Measurements from ENCODE around the gene CCNI2. TPM values are rescaled to one million over a fixed set of nuclear protein-coding genes. Genes with fewer than 3 reads are reported as not detected.

CCNI2 gene
- total and polyA plus RNA-seq, 9 of the 15 experiments (the other 6 are each of a cell fraction or from before 2014, with no cell fraction given) = 0.05 to 1.7 (median 0.81) TPM; not detected in 5

DNA sequence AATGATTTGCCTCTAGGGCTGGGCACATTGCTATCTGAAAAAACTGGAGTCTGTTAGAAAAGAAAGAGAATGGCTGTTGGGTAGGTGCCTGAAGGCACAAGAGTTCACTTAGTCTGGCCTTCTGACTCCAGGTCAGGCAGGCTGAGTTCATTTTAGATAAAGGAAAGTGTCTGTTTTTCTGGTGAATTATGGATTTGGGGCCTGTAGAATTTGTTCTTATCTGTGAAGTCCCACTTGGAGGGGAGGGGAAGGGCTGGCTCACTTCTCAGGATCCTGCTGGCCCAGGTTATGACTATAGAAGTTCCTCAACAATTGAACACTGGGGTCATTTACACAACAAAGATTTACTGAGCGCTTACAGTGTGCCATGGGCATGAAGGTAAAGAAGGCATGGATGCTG lies 41.3 kb downstream of the CCNI2 start (continued):
- no peak for TF ChIP-seq CXXC5 (CRISPR knock-in tag; IDR thresholded peaks at IDR 0.05)
- no peak for TF ChIP-seq KDM5B (IDR thresholded peaks at IDR 0.05; ENCODE audit: insufficient replicate concordance, low read depth, low read length)
- no peak for TF ChIP-seq BRD4 (IDR thresholded peaks at IDR 0.05)
- no peak for TF ChIP-seq ZNF445 (CRISPR knock-in tag; IDR thresholded peaks at IDR 0.05; ENCODE audit: low read depth)
- no peak for TF ChIP-seq TARDBP (IDR thresholded peaks at IDR 0.05)
- no peak for TF ChIP-seq NR1H2 (CRISPR knock-in tag; IDR thresholded peaks at IDR 0.05)
- no peak for TF ChIP-seq ETV1 (tag; conservative IDR thresholded peaks at IDR 0.05; ENCODE audit: low read depth)
- TF ChIP-seq CTBP1 (IDR thresholded peaks at IDR 0.05; ENCODE audit: borderline replicate concordance) = peak; percentile 46; the same call in 1 of the 2 replicates
- TF ChIP-seq PTTG1 (tag; IDR thresholded peaks at IDR 0.05; ENCODE audit: low read depth) = no peak
- TF ChIP-seq, protein P1, sequence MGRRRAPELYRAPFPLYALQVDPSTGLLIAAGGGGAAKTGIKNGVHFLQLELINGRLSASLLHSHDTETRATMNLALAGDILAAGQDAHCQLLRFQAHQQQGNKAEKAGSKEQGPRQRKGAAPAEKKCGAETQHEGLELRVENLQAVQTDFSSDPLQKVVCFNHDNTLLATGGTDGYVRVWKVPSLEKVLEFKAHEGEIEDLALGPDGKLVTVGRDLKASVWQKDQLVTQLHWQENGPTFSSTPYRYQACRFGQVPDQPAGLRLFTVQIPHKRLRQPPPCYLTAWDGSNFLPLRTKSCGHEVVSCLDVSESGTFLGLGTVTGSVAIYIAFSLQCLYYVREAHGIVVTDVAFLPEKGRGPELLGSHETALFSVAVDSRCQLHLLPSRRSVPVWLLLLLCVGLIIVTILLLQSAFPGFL (CRISPR knock-in tag; IDR thresholded peaks at IDR 0.05) = no peak
- TF ChIP-seq NCOA1 (IDR thresholded peaks at IDR 0.05; ENCODE audit: low read depth) = 0 out of 2 replicates have a peak, but pooled peaks have one; percentile 17
- no peak for TF ChIP-seq SPI1 (IDR thresholded peaks at IDR 0.05; ENCODE audit: borderline replicate concordance, low read depth, low read length)
- no peak for TF ChIP-seq ZNF583 (CRISPR knock-in tag; IDR thresholded peaks at IDR 0.05)
- no peak for TF ChIP-seq MYNN (IDR thresholded peaks at IDR 0.05)
- no peak for TF ChIP-seq MYNN (CRISPR knock-in tag; IDR thresholded peaks at IDR 0.05)
- TF ChIP-seq, protein P2, sequence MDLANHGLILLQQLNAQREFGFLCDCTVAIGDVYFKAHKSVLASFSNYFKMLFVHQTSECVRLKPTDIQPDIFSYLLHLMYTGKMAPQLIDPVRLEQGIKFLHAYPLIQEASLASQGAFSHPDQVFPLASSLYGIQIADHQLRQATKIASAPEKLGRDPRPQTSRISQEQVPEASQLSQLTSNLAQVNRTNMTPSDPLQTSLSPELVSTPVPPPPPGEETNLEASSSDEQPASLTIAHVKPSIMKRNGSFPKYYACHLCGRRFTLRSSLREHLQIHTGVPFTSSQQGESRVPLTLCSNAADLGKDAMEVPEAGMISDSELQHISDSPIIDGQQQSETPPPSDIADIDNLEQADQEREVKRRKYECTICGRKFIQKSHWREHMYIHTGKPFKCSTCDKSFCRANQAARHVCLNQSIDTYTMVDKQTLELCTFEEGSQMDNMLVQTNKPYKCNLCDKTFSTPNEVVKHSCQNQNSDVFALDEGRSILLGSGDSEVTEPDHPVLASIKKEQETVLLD (IDR thresholded peaks at IDR 0.05) = no peak
- TF ChIP-seq MAFK (IDR thresholded peaks at IDR 0.05; ENCODE audit: low read length) = no peak
- TF ChIP-seq, protein P3, sequence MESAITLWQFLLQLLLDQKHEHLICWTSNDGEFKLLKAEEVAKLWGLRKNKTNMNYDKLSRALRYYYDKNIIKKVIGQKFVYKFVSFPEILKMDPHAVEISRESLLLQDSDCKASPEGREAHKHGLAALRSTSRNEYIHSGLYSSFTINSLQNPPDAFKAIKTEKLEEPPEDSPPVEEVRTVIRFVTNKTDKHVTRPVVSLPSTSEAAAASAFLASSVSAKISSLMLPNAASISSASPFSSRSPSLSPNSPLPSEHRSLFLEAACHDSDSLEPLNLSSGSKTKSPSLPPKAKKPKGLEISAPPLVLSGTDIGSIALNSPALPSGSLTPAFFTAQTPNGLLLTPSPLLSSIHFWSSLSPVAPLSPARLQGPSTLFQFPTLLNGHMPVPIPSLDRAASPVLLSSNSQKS (CRISPR knock-in tag; IDR thresholded peaks at IDR 0.05) = no peak
- TF ChIP-seq ZC3H8 (IDR thresholded peaks at IDR 0.05) = no peak
- no peak for TF ChIP-seq FOXK2 (conservative IDR thresholded peaks at IDR 0.05 in 1 of 2, IDR thresholded peaks at IDR 0.05 in 1 of 2; ENCODE audit: low read depth in 2 of 2)
- no peak for TF ChIP-seq SAFB2 (IDR thresholded peaks at IDR 0.05; ENCODE audit: borderline replicate concordance, low read depth, low read length, severe bottlenecking)
- TF ChIP-seq MECOM (CRISPR knock-in tag; IDR thresholded peaks at IDR 0.05) = peak; percentile 56; the same call in 1 of the 2 replicates
- TF ChIP-seq SNRNP70 (optimal IDR thresholded peaks at IDR 0.05; ENCODE audit: low read depth, low read length) = no peak
- TF ChIP-seq, protein P4, sequence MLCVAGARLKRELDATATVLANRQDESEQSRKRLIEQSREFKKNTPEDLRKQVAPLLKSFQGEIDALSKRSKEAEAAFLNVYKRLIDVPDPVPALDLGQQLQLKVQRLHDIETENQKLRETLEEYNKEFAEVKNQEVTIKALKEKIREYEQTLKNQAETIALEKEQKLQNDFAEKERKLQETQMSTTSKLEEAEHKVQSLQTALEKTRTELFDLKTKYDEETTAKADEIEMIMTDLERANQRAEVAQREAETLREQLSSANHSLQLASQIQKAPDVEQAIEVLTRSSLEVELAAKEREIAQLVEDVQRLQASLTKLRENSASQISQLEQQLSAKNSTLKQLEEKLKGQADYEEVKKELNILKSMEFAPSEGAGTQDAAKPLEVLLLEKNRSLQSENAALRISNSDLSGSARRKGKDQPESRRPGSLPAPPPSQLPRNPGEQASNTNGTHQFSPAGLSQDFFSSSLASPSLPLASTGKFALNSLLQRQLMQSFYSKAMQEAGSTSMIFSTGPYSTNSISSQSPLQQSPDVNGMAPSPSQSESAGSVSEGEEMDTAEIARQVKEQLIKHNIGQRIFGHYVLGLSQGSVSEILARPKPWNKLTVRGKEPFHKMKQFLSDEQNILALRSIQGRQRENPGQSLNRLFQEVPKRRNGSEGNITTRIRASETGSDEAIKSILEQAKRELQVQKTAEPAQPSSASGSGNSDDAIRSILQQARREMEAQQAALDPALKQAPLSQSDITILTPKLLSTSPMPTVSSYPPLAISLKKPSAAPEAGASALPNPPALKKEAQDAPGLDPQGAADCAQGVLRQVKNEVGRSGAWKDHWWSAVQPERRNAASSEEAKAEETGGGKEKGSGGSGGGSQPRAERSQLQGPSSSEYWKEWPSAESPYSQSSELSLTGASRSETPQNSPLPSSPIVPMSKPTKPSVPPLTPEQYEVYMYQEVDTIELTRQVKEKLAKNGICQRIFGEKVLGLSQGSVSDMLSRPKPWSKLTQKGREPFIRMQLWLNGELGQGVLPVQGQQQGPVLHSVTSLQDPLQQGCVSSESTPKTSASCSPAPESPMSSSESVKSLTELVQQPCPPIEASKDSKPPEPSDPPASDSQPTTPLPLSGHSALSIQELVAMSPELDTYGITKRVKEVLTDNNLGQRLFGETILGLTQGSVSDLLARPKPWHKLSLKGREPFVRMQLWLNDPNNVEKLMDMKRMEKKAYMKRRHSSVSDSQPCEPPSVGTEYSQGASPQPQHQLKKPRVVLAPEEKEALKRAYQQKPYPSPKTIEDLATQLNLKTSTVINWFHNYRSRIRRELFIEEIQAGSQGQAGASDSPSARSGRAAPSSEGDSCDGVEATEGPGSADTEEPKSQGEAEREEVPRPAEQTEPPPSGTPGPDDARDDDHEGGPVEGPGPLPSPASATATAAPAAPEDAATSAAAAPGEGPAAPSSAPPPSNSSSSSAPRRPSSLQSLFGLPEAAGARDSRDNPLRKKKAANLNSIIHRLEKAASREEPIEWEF (CRISPR knock-in tag; IDR thresholded peaks at IDR 0.05) = no peak

Measured in K562 (cell line).